B cell (primary cell): ENCODE measurements around the gene LUZP1.

ENCODE experiments used
- CTCF ChIP-seq: fragments of 200-600 bp; IDR thresholded peaks from one replicate; pipeline ENCODE4 v1.8.0; 2022; ENCODE audit warnings: antibody characterized with exemption, mild to moderate bottlenecking
- EZH2 ChIP-seq: IDR thresholded peaks from 2 replicates; pipeline ENCODE4 v1.6.1; 2012; ENCODE audit warnings: borderline replicate concordance, low read depth, mild to moderate bottlenecking, moderate library complexity, low read length; ENCODE audit not compliant: insufficient read depth, poor library complexity, severe bottlenecking

GRCh38 chr1:23184212-23184934, 15.7 kb upstream of the LUZP1 start:
- TF ChIP-seq CTCF, result peak; percentile 83
- no peak for TF ChIP-seq EZH2
